Rectal smooth muscle tissue (tissue), 1 donor: ENCODE data around the gene GAGE13.
"Not testable (repeated sequence)": the region's sequence is repeated elsewhere in the genome, so short reads cannot be mapped to it uniquely, and the experiment has no call there.

Source experiments
- H3K27ac ChIP-seq: one replicate; pipeline ENCODE4 v1.7.0; 2013; ENCODE audit warnings: low read depth, low read length, inconsistent platforms
- H3K27me3 ChIP-seq: one replicate; pipeline ENCODE4 v1.7.0; 2013; ENCODE audit warnings: low read length; ENCODE audit not compliant: control insufficient read depth, insufficient read depth
- H3K36me3 ChIP-seq: one replicate; pipeline ENCODE4 v1.7.0; 2013; ENCODE audit warnings: low read length; ENCODE audit not compliant: control insufficient read depth, insufficient read depth
- H3K4me1 ChIP-seq: one replicate; pipeline ENCODE4 v1.7.0; 2013; ENCODE audit warnings: low read length; ENCODE audit not compliant: control insufficient read depth, insufficient read depth
- H3K4me3 ChIP-seq: one replicate; pipeline ENCODE4 v1.7.0; 2013; ENCODE audit warnings: low read length
- H3K9ac ChIP-seq: one replicate; pipeline ENCODE4 v1.7.0; 2013; ENCODE audit warnings: low read length

Gene GAGE13

GRCh38 chrX:49345402-49345801 lies 14.0 kb downstream of the GAGE13 start:
- not testable (repeated sequence) for H3K36me3 ChIP-seq, H3K27ac ChIP-seq, H3K4me3 ChIP-seq, H3K4me1 ChIP-seq, H3K27me3 ChIP-seq, H3K9ac ChIP-seq

- not testable (repeated sequence) for H3K9ac ChIP-seq, H3K36me3 ChIP-seq, H3K27me3 ChIP-seq, H3K4me3 ChIP-seq, H3K27ac ChIP-seq, H3K4me1 ChIP-seq
Measured at GRCh38 chrX:49346150-49346549, 14.8 kb downstream of the GAGE13 start.
